Prostate gland (tissue), 2 donors: ENCODE data around the gene USP20. TPM values are rescaled to one million over a fixed set of nuclear protein-coding genes. Genes with fewer than 3 reads are reported as not detected.

Experiments used
- DNase-seq: peaks from one replicate; pipeline ENCODE4 v3.0.0-alpha.2; 2019; ENCODE audit warnings: low spot score
- H3K27ac ChIP-seq, 2 donors: fragments of 200-600 bp; sonication (generic); 2 replicates each; pipeline ENCODE4 v1.5.1; 2017 to 2019
- H3K27me3 ChIP-seq: fragments of 200-600 bp; sonication (generic); replicated peaks from 2 replicates; pipeline ENCODE4 v1.5.1; 2019; ENCODE audit not compliant: insufficient read depth
- H3K36me3 ChIP-seq, 2 donors: fragments of 200-600 bp; sonication (generic); 1 replicate in 1 of 2; 2 replicates in 1 of 2; pipeline versions ENCODE4 v1.5.1 to v1.8.1; 2017 to 2019
- H3K4me1 ChIP-seq: fragments of 200-600 bp; sonication (generic); replicated peaks from 2 replicates; pipeline ENCODE4 v1.5.1; 2019
- H3K4me3 ChIP-seq, 2 donors: fragments of 200-600 bp; sonication (generic); 2 replicates each; pipeline ENCODE4 v1.5.1; 2017 to 2019
- H3K9me3 ChIP-seq: fragments of 200-600 bp; sonication (generic); 2 replicates; pipeline ENCODE4 v1.5.1; 2017
- POLR2A ChIP-seq: fragments of 450-650 bp; IDR thresholded peaks from one replicate; pipeline ENCODE4 v1.6.1; 2016; ENCODE audit warnings: antibody characterized with exemption, mild to moderate bottlenecking
- POLR2AphosphoS5 ChIP-seq: sonication (generic); formaldehyde crosslinking; IDR thresholded peaks from one replicate; pipeline ENCODE4 v1.6.1; 2017; ENCODE audit warnings: antibody characterized with exemption
- WGBS: methylation state at CpG from one replicate; pipeline ENCODE4 v1.1.5; 2018; 5-methylcytosine and 5-hydroxymethylcytosine counted together
- intact Hi-C: fragments of 100-400 bp; cut with DNase I; formaldehyde crosslinking; loops from one replicate; pipeline ENCODE4 v1.14.2; 2022
- total RNA-seq, 2 donors: library from RNA; depleted of rRNA; stranded (reverse); fragments of >200 nt; gene quantifications; one replicate each; pipeline ENCODE4 v1.1.0, GENCODE V29; 2016
- TF ChIP-seq, protein P1 (sequence below), 4 experiments: fragments of 200-600 bp in 2 of 4; fragments of 450-650 bp in 2 of 4; sonication (generic) in 2 of 4; IDR thresholded peaks; 1 replicate in 3 of 4; 2 replicates in 1 of 4; pipeline ENCODE4 v1.5.1; 2016 to 2019; ENCODE audit warnings: antibody characterized with exemption in 4 of 4, mild to moderate bottlenecking in 2 of 4, moderate library complexity in 2 of 4

The USP20 gene
- total RNA-seq, 2 donors from 2014 or later: 34.8 to 53.5 TPM

- H3K9me3 ChIP-seq: no peaks in the 10 kb centered on the region
- H3K27me3 ChIP-seq: no peaks in the 10 kb centered on the region
- H3K4me1 ChIP-seq: no peaks in the 10 kb centered on the region
- no peak for TF ChIP-seq POLR2AphosphoS5
- no peak for TF ChIP-seq POLR2A
- TF ChIP-seq, protein P1, sequence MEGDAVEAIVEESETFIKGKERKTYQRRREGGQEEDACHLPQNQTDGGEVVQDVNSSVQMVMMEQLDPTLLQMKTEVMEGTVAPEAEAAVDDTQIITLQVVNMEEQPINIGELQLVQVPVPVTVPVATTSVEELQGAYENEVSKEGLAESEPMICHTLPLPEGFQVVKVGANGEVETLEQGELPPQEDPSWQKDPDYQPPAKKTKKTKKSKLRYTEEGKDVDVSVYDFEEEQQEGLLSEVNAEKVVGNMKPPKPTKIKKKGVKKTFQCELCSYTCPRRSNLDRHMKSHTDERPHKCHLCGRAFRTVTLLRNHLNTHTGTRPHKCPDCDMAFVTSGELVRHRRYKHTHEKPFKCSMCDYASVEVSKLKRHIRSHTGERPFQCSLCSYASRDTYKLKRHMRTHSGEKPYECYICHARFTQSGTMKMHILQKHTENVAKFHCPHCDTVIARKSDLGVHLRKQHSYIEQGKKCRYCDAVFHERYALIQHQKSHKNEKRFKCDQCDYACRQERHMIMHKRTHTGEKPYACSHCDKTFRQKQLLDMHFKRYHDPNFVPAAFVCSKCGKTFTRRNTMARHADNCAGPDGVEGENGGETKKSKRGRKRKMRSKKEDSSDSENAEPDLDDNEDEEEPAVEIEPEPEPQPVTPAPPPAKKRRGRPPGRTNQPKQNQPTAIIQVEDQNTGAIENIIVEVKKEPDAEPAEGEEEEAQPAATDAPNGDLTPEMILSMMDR (IDR thresholded peaks at IDR 0.05): no peak
- intact Hi-C loops: no loop called here
- no peak for DNase-seq
- no peak overlapping the region for H3K4me3 ChIP-seq
- H3K27ac ChIP-seq: no peak overlapping the region
- H3K36me3 ChIP-seq: peaks cover 12 to 15% of the 10 kb centered on the region in 2 donors
- 73% methylated on average over 11 of the region's 11 CpGs for WGBS
Measured at GRCh38 chr9:129860653-129861446, 25.6 kb downstream of the USP20 start.

GRCh38 chr9:129861447-129861827, 26.2 kb downstream of the USP20 start:
- intact Hi-C loops: no loop called here
- H3K27me3 ChIP-seq: no peaks in the 10 kb centered on the region
- no peak for TF ChIP-seq POLR2A
- TF ChIP-seq, protein P1 (IDR thresholded peaks at IDR 0.05): no peak
- no peak for TF ChIP-seq POLR2AphosphoS5
- 89% methylated on average over 10 of the region's 12 CpGs for WGBS
- H3K36me3 ChIP-seq: peaks cover 8 to 15% of the 10 kb centered on the region in 2 donors
- no peak overlapping the region for H3K4me3 ChIP-seq
- no peak overlapping the region for H3K27ac ChIP-seq
- no peaks in the 10 kb centered on the region for H3K9me3 ChIP-seq
- DNase-seq: no peak
- H3K4me1 ChIP-seq: no peaks in the 10 kb centered on the region

GRCh38 chr9:129863059-129863690, 27.9 kb downstream of the USP20 start:
- DNase-seq: no peak
- intact Hi-C loops: no loop called here
- no peak overlapping the region for H3K4me3 ChIP-seq
- WGBS: 70% methylated on average over 14 of the region's 14 CpGs
- no peak for TF ChIP-seq POLR2A
- TF ChIP-seq, protein P1 (IDR thresholded peaks at IDR 0.05): no peak
- no peak for TF ChIP-seq POLR2AphosphoS5
- no peaks in the 10 kb centered on the region for H3K9me3 ChIP-seq
- no peaks in the 10 kb centered on the region for H3K4me1 ChIP-seq
- peaks cover 0 to 15% of the 10 kb centered on the region in 2 donors for H3K36me3 ChIP-seq
- no peaks in the 10 kb centered on the region for H3K27me3 ChIP-seq
- H3K27ac ChIP-seq: no peak overlapping the region

- H3K9me3 ChIP-seq: no peaks in the 10 kb centered on the region
- intact Hi-C loops: no loop called here
- peaks cover 0 to 15% of the 10 kb centered on the region in 2 donors for H3K36me3 ChIP-seq
- H3K27ac ChIP-seq: no peak overlapping the region
- no peak for TF ChIP-seq POLR2AphosphoS5
- TF ChIP-seq, protein P1 (IDR thresholded peaks at IDR 0.05): no peak
- no peak for TF ChIP-seq POLR2A
- no peaks in the 10 kb centered on the region for H3K27me3 ChIP-seq
- H3K4me1 ChIP-seq: no peaks in the 10 kb centered on the region
- DNase-seq: no peak
- 58% methylated on average over 11 of the region's 11 CpGs for WGBS
- no peak overlapping the region for H3K4me3 ChIP-seq
Measured at GRCh38 chr9:129864991-129865647, 29.9 kb downstream of the USP20 start.
